Measurements from ENCODE around the gene STRN4. TPM values are rescaled to one million over a fixed set of nuclear protein-coding genes. Genes with fewer than 3 reads are reported as not detected.

Gene STRN4
- total and polyA plus RNA-seq, 9 of the 15 experiments (the other 6 are each of a cell fraction or from before 2014, with no cell fraction given): 0.62 to 83.7 (median 36.9) TPM

GRCh38 chr19:46788262-46788967, 42.2 kb upstream of the STRN4 start, which contains the start of gene SLC1A5 (continued):
- TF ChIP-seq ZNF280B (CRISPR knock-in tag; IDR thresholded peaks at IDR 0.05) (no peak), ZNF764 (CRISPR knock-in tag; IDR thresholded peaks at IDR 0.05; ENCODE audit: low read depth) (no peak), NFXL1 (CRISPR knock-in tag; IDR thresholded peaks at IDR 0.05) (no peak), CHD1 (IDR thresholded peaks at IDR 0.05; ENCODE audit: low read length) (peak; percentile 72), SFPQ (IDR thresholded peaks at IDR 0.05; ENCODE audit: low read depth, low read length) (no peak), MAFG (tag; conservative IDR thresholded peaks at IDR 0.05) (no peak), SLC30A9 (CRISPR knock-in tag; IDR thresholded peaks at IDR 0.05) (no peak), ZNF707 (CRISPR knock-in tag; conservative IDR thresholded peaks at IDR 0.05) (no peak), ZBTB11 (CRISPR knock-in tag; IDR thresholded peaks at IDR 0.05) (no peak), SRSF9 (IDR thresholded peaks at IDR 0.05; ENCODE audit: borderline replicate concordance, low read depth, low read length) (no peak), PHB (CRISPR knock-in tag; IDR thresholded peaks at IDR 0.05) (peak; percentile 92; the same call in 1 of the 2 replicates), SUPT5H (IDR thresholded peaks at IDR 0.05) (peak; percentile 99), RFX7 (CRISPR knock-in tag; IDR thresholded peaks at IDR 0.05) (no peak), CXXC5 (CRISPR knock-in tag; IDR thresholded peaks at IDR 0.05) (peak; percentile 79), ETS1 (conservative IDR thresholded peaks at IDR 0.05; ENCODE audit: control insufficient read depth, low read depth, low read length) (peak; percentile 82)
